ENCODE data around the gene MYRIP.

- TF ChIP-seq POLR2A (IDR thresholded peaks at IDR 0.05) (no peak), POLR2AphosphoS5 (IDR thresholded peaks at IDR 0.05) (no peak)
- TF ChIP-seq, protein P1, sequence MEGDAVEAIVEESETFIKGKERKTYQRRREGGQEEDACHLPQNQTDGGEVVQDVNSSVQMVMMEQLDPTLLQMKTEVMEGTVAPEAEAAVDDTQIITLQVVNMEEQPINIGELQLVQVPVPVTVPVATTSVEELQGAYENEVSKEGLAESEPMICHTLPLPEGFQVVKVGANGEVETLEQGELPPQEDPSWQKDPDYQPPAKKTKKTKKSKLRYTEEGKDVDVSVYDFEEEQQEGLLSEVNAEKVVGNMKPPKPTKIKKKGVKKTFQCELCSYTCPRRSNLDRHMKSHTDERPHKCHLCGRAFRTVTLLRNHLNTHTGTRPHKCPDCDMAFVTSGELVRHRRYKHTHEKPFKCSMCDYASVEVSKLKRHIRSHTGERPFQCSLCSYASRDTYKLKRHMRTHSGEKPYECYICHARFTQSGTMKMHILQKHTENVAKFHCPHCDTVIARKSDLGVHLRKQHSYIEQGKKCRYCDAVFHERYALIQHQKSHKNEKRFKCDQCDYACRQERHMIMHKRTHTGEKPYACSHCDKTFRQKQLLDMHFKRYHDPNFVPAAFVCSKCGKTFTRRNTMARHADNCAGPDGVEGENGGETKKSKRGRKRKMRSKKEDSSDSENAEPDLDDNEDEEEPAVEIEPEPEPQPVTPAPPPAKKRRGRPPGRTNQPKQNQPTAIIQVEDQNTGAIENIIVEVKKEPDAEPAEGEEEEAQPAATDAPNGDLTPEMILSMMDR (IDR thresholded peaks at IDR 0.05 in 8 of 11, conservative IDR thresholded peaks at IDR 0.05 in 3 of 11), result no peak
Measured at GRCh38 chr3:40152482-40153133, 343.2 kb downstream of the MYRIP start.
